ENCODE measurements around the gene RAPGEF4.

RAPGEF4 gene

GRCh38 chr2:172969609-172970008, 234.0 kb downstream of the RAPGEF4 start:
- ChIA-PET POLR2A (ENCODE audit: low non-redundant PET) (no interaction called here), CTCF (interaction anchor here (0.6 kb wide), 2 partner anchors 121 to 358 kb away, joined by 4 to 5 read pairs; no protein-coding TSS in a partner anchor)
- no peak for DNase-seq (ENCODE audit: low spot score)
- TF ChIP-seq, protein P1, sequence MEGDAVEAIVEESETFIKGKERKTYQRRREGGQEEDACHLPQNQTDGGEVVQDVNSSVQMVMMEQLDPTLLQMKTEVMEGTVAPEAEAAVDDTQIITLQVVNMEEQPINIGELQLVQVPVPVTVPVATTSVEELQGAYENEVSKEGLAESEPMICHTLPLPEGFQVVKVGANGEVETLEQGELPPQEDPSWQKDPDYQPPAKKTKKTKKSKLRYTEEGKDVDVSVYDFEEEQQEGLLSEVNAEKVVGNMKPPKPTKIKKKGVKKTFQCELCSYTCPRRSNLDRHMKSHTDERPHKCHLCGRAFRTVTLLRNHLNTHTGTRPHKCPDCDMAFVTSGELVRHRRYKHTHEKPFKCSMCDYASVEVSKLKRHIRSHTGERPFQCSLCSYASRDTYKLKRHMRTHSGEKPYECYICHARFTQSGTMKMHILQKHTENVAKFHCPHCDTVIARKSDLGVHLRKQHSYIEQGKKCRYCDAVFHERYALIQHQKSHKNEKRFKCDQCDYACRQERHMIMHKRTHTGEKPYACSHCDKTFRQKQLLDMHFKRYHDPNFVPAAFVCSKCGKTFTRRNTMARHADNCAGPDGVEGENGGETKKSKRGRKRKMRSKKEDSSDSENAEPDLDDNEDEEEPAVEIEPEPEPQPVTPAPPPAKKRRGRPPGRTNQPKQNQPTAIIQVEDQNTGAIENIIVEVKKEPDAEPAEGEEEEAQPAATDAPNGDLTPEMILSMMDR (conservative IDR thresholded peaks at IDR 0.05; ENCODE audit: low read depth), result no peak
- H3K27ac ChIP-seq, result no peak overlapping the region

DNA sequence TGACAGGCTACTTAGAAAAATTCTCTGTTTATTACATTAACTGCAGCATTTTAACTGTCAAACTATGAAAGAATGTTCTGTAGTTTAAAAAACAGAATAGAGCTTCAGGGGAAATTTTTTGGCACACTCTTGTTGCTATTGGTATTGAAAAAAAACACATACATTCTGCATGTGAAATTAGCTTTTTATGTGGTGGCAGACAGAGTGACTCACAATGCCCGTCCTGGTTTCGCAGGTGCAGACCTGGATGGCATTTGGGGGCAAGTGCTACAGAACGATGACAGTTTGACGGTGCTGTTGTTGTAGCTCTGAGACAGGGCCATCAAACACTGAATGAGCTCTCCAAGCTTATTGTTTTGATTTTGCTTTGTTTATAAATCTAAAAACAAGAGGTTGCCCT, 235.0 kb downstream of the RAPGEF4 start:
- ChIA-PET CTCF (interaction anchor here (0.6 to 1.1 kb wide), 4 partner anchors 25 to 222 kb away, joined by 3 read pairs; no protein-coding TSS in a partner anchor), POLR2A (ENCODE audit: low non-redundant PET) (no interaction called here)
- TF ChIP-seq, protein P1 (conservative IDR thresholded peaks at IDR 0.05; ENCODE audit: low read depth), result no peak
- DNase-seq (ENCODE audit: low spot score), result no peak
- no peak overlapping the region for H3K27ac ChIP-seq

DNA sequence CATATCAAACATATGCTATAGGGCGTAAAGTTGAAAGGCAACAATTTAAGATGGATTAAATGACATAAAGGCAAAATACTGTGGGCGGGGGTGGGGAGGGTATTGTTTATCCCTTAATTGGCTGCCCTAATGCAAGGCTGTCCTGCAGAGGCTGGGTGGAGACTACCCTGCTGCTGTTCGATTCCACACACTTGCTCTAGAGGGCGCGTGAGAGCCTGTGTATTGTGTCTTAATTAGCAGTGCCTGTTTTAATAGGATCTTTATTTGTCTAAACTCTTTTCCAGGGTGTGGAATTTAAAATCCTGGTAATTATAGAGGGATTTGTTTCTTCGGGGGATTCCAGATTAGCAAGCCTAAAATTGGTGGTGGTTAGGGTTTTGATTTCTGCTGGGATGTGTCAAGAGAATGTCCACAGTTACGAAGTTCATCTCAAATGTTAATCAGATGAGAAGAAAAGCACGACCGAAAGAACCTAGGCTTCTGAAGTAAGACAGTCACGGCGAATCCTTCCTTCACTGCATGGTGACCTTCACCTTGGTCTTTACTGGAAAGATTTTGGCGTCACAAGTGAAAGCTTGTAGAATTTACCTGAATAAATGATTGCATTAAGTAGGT, 236.5 kb downstream of the RAPGEF4 start:
- POLR2A ChIA-PET (ENCODE audit: low non-redundant PET), result no interaction called here

DNA sequence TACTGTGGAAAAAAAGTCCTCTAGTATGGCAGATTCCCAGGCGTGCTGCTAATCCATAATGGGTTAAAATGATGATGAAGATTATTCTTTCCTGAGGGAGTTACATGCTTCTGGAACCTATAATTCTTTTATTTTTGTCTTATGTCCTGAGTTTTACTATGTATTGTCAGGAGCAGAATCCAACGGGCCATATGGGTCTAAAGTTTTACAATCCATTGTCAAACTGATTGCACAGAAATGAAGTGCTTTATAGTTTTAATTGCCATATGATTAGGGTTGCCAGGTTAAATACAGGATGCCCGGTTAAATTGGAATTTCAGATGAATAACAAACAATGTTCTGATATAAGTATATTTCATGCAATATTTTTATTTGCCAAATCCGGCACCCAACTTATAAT, 239.1 kb downstream of the RAPGEF4 start:
- POLR2A ChIA-PET (ENCODE audit: low non-redundant PET), result no interaction called here
- CTCF ChIA-PET, result no interaction called here

More for the DNA sequence above, 236.5 kb downstream of the RAPGEF4 start:
- CTCF ChIA-PET, result interaction anchor here (0.6 to 1.4 kb wide), 8 partner anchors 9 to 247 kb away, joined by 3 to 7 read pairs (median 4); no protein-coding TSS in a partner anchor
- no peak overlapping the region for H3K27ac ChIP-seq
- peak; percentile 76 for DNase-seq (ENCODE audit: low spot score)
- TF ChIP-seq, protein P1 (conservative IDR thresholded peaks at IDR 0.05; ENCODE audit: low read depth), result peak; percentile 91

GRCh38 chr2:172976116-172976515, 240.5 kb downstream of the RAPGEF4 start:
- H3K27ac ChIP-seq, result no peak overlapping the region
- ChIA-PET CTCF (no interaction called here), POLR2A (ENCODE audit: low non-redundant PET) (no interaction called here)
- TF ChIP-seq, protein P1 (conservative IDR thresholded peaks at IDR 0.05; ENCODE audit: low read depth), result no peak
- no peak for DNase-seq (ENCODE audit: low spot score)

More for the DNA sequence above, 239.1 kb downstream of the RAPGEF4 start:
- TF ChIP-seq, protein P1 (conservative IDR thresholded peaks at IDR 0.05; ENCODE audit: low read depth), result no peak
- no peak overlapping the region for H3K27ac ChIP-seq
- DNase-seq (ENCODE audit: low spot score), result no peak

- ChIA-PET CTCF (interaction anchor here (0.6 kb wide), 1 partner anchor 294 kb away, joined by 4 read pairs; no protein-coding TSS in a partner anchor), POLR2A (ENCODE audit: low non-redundant PET) (no interaction called here)
- DNase-seq (ENCODE audit: low spot score), result no peak
- TF ChIP-seq, protein P1 (conservative IDR thresholded peaks at IDR 0.05; ENCODE audit: low read depth), result no peak
- H3K27ac ChIP-seq, result no peak overlapping the region
Observed at GRCh38 chr2:172976816-172977215, 241.2 kb downstream of the RAPGEF4 start.
